AG04450 (cell line): ENCODE data around the gene QSOX1. TPM values are rescaled to one million over a fixed set of nuclear protein-coding genes. Genes with fewer than 3 reads are reported as not detected.

Experiments used
- CTCF ChIA-PET: fragments of 300-600, 350-600 bp; formaldehyde crosslinking; extraction: SDS; loops from one replicate; lab custom pipeline; 2022; ENCODE audit warnings: antibody characterized with exemption, inconsistent platforms; lab: Charles Lee
- POLR2A ChIA-PET: fragments of 350-600 bp; formaldehyde crosslinking; extraction: SDS; loops from one replicate; lab custom pipeline; 2021; ENCODE audit warnings: antibody characterized with exemption, inconsistent platforms; lab: Yijun Ruan, JAX
- DNase-seq: peaks from one replicate; pipeline ENCODE4 v3.0.0-alpha.2; 2011; ENCODE audit warnings: low read depth, low spot score
- H3K27ac ChIP-seq: one replicate; pipeline ENCODE4 v1.5.1; 2012; ENCODE audit warnings: low read depth, low read length, control low read depth
- H3K27me3 ChIP-seq: one replicate; pipeline ENCODE4 v1.6.0; 2012; ENCODE audit warnings: low read length; ENCODE audit not compliant: control insufficient read depth, insufficient read depth
- H3K4me3 ChIP-seq: 2 replicates; pipeline ENCODE4 v1.5.1; 2011; ENCODE audit warnings: mild to moderate bottlenecking, low read depth, low read length, control low read depth
- H3K9me3 ChIP-seq: 2 replicates; pipeline ENCODE4 v1.5.1; 2012; ENCODE audit warnings: low read length; ENCODE audit not compliant: control insufficient read depth, insufficient read depth
- CTCF ChIP-seq: IDR thresholded peaks from 2 replicates; pipeline ENCODE4 v1.5.1; 2011; ENCODE audit warnings: low read depth, low read length, control low read depth, inconsistent platforms
- polyA plus RNA-seq: library from polyadenylated mRNA; depleted of rRNA; stranded (reverse); fragments of >200 nt; gene quantifications from 2 replicates; pipeline ENCODE4 v1.2.3, GENCODE V29; 2011

QSOX1 gene
- polyA plus RNA-seq, 1 experiment = 1,269 TPM

DNA sequence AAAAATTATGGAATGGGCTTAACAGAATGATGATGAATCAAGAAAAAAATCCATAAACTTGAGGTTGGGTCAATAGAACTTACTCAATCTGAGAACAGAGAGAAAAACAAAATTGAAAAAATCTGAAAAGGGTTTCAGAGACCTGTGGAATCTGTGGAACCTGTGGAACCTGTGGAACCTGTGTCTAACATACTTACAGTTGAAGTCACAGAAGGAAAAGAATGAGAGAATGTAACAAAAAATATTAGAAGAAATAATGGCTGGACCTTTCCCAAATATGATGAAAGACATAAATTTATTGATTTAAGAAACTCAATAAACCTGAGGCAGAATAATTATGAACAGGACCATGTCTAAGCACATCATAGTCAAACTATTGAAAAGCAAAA, 17.7 kb upstream of the QSOX1 start:
- CTCF ChIA-PET = no interaction called here
- H3K9me3 ChIP-seq = no peaks in the 10 kb centered on the region
- POLR2A ChIA-PET = no interaction called here

GRCh38 chr1:180137776-180138175, 16.9 kb upstream of the QSOX1 start:
- POLR2A ChIA-PET = no interaction called here
- H3K27ac ChIP-seq = no peak overlapping the region
- no peak for TF ChIP-seq CTCF
- CTCF ChIA-PET = no interaction called here
- H3K27me3 ChIP-seq = no peaks in the 10 kb centered on the region
- DNase-seq = no peak
- no peaks in the 10 kb centered on the region for H3K9me3 ChIP-seq
- H3K4me3 ChIP-seq = no peak overlapping the region

More for the DNA sequence above, 17.7 kb upstream of the QSOX1 start:
- Histone ChIP-seq H3K27me3 (no peaks in the 10 kb centered on the region), H3K4me3 (no peak overlapping the region), H3K27ac (no peak overlapping the region)
- DNase-seq = no peak
- TF ChIP-seq CTCF = no peak

DNA sequence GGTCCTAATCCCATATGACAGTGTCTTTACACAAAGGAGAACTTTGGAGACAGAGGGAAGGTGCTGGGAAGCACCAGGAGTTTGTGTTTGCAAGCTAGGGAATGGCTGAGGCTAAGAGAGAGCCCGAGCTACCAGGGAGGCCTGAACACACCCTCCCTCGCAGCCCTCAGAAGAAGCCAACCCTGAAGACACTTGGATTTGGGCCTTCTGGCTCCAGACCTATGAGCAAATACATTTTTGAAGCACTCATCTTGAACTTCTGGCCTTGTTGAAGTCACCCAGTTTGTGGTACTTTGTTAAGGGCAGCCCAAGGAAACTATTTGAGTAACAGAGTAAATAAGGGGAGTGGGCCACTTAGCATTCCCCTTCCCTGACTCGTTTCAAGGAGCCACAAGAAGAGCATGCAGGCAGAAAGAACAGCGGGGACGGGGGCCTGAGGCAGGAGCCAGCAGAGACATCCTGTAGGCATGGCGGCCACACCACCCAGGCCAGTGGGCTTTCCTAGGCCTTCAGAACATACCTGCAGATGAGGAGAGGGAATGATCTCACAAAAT, 13.2 kb upstream of the QSOX1 start:
- ChIA-PET POLR2A (no interaction called here), CTCF (no interaction called here)
- no peak for TF ChIP-seq CTCF
- Histone ChIP-seq H3K9me3 (no peaks in the 10 kb centered on the region), H3K27ac (no peak overlapping the region), H3K27me3 (no peaks in the 10 kb centered on the region), H3K4me3 (no peak overlapping the region)
- DNase-seq = no peak

DNA sequence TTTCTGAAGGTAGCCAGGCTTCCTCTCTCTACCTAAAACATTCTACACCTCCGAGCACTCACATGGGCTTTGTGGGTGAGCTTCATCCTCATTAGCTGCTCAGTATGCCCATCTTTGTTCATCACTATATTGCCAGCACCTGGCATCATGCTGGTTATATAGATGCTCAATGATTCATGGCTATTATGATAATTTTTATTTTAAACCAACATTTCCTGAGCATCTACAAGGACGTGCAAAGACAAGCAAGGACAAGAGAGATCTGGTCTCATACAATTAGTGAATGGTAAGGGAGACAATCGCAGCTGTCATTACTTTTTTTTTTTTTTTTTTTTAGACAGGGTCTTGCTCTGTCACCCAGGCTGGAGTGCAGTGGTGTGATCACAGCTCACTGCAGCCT, 11.3 kb upstream of the QSOX1 start:
- DNase-seq = no peak
- Histone ChIP-seq H3K27me3 (no peaks in the 10 kb centered on the region), H3K27ac (no peak overlapping the region), H3K4me3 (no peak overlapping the region), H3K9me3 (no peaks in the 10 kb centered on the region)
- CTCF ChIA-PET = no interaction called here
- POLR2A ChIA-PET = interaction anchor here (0.6 to 0.7 kb wide), 3 partner anchors 11 to 52 kb away, joined by 3 to 4 read pairs (median 3); partner anchors contain the start of gene QSOX1
- TF ChIP-seq CTCF = no peak

DNA sequence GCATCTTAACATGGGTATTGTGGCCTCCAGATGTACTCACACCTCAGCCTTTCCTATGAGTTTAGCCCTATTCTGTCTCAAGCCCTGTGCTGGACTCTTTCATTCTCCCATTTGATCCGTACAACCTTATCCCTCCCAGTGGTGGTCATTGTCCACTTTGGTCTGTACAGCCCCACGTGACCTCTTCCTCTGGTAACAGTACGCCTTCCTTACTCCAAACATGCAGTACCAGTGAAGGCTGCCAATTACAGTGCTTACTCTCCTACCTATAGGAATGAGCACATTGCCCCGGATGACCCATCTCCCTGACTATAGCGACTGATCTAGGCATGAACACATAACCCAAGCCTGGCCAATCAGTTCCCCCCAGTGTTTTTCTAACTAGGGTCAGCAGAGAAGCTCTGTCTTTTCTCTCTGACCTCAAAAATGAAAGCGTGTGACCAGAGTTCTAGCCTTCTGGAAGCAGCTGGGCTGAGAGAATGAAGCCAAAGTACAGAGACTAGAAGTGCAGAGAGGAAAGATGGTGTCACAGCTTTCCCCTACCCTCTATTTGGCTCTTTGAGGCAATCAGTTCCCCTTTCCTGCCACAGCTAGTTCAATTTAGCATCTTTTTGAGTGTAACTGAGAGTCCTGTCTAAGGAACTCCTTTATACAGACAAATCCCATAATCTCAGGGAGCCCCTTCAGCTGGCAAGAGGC, 9.9 kb upstream of the QSOX1 start:
- TF ChIP-seq CTCF = no peak
- no peak for DNase-seq
- CTCF ChIA-PET = interaction anchor here (0.8 kb wide), 1 partner anchor 9 kb away, joined by 3 read pairs; no protein-coding TSS in a partner anchor
- POLR2A ChIA-PET = interaction anchor here (1.1 to 1.5 kb wide), 2 partner anchors 10 to 47 kb away, joined by 3 to 12 read pairs; partner anchors contain the start of gene QSOX1
- H3K27me3 ChIP-seq = no peaks in the 10 kb centered on the region
- H3K9me3 ChIP-seq = no peaks in the 10 kb centered on the region
- H3K27ac ChIP-seq = peak overlapping the region; percentile 34
- H3K4me3 ChIP-seq = no peak overlapping the region
